ENCODE measurements around the gene TXNDC2.
A peak's percentile ranks its signal among the peaks of the same experiment; 100 is the strongest.

TXNDC2 gene

GRCh38 chr18:9913526-9914333 is 28.0 kb downstream of the TXNDC2 start, which contains the start of gene VAPA:
VAPA (plus strand) TSS chr18:9914016; CDS start chr18:9914257, 241 bp downstream.
- peak; percentile 94 for DNase-seq (ENCODE audit: low spot score)

GRCh38 chr18:9914334-9914583 is 28.5 kb downstream of the TXNDC2 start:
- DNase-seq (ENCODE audit: low spot score) = no peak

- peak; percentile 74 for DNase-seq (ENCODE audit: low spot score)
Observed at GRCh38 chr18:9914584-9915290, 29.0 kb downstream of the TXNDC2 start.

- DNase-seq (ENCODE audit: low spot score) = no peak
Observed at GRCh38 chr18:9915291-9916076, 29.7 kb downstream of the TXNDC2 start.

GRCh38 chr18:9916077-9916639 is 30.4 kb downstream of the TXNDC2 start:
- peak; percentile 26 for DNase-seq (ENCODE audit: low spot score)

GRCh38 chr18:9916808-9917207 is 31.0 kb downstream of the TXNDC2 start:
- DNase-seq (ENCODE audit: low spot score) = no peak

- peak; percentile 71 for DNase-seq (ENCODE audit: low spot score)
Observed at GRCh38 chr18:9918016-9918680, 32.4 kb downstream of the TXNDC2 start.

- no peak for DNase-seq (ENCODE audit: low spot score)
Observed at GRCh38 chr18:9919564-9920232, 33.9 kb downstream of the TXNDC2 start.

- no peak for DNase-seq (ENCODE audit: low spot score)
Observed at GRCh38 chr18:9922592-9923311, 37.0 kb downstream of the TXNDC2 start.

- no peak for DNase-seq (ENCODE audit: low spot score)
Observed at GRCh38 chr18:9924371-9924943, 38.7 kb downstream of the TXNDC2 start.

- DNase-seq (ENCODE audit: low spot score) = no peak
Observed at GRCh38 chr18:9925369-9925768, 39.6 kb downstream of the TXNDC2 start.

GRCh38 chr18:9925795-9926194 is 40.0 kb downstream of the TXNDC2 start:
- DNase-seq (ENCODE audit: low spot score) = no peak

- DNase-seq (ENCODE audit: low spot score) = no peak
Observed at GRCh38 chr18:9926223-9926894, 40.6 kb downstream of the TXNDC2 start.

- DNase-seq (ENCODE audit: low spot score) = no peak
Observed at GRCh38 chr18:9926977-9927376, 41.2 kb downstream of the TXNDC2 start.

GRCh38 chr18:9927392-9928063 is 41.8 kb downstream of the TXNDC2 start:
- DNase-seq (ENCODE audit: low spot score) = no peak

- no peak for DNase-seq (ENCODE audit: low spot score)
Observed at GRCh38 chr18:9928646-9929259, 43.0 kb downstream of the TXNDC2 start.

- no peak for DNase-seq (ENCODE audit: low spot score)
Observed at GRCh38 chr18:9930299-9930884, 44.6 kb downstream of the TXNDC2 start.

- DNase-seq (ENCODE audit: low spot score) = no peak
Observed at GRCh38 chr18:9931146-9931545, 45.4 kb downstream of the TXNDC2 start.
